T47D (cell line): Measurements from ENCODE around the gene DAND5.

Experiments used
- DNase-seq, 2 experiments: peaks; one replicate each; pipeline versions ENCODE4 v3.0.0 to v3.0.0-alpha.2; 2011 to 2012; ENCODE audit warnings: low read depth in 1 of 2, low spot score in 1 of 2
- JUND ChIP-seq: IDR thresholded peaks from 2 replicates; pipeline ENCODE4 v1.6.1; 2012; ENCODE audit warnings: low read depth
- in situ Hi-C: cut with HindIII; loops from 2 replicates; pipeline ENCODE4 v1.10.0; 2016; ENCODE audit warnings: low sequenced_read_pairs, low pct_unique_long_range_greater_than_20kb

The DAND5 gene

GRCh38 chr19:13014101-13014920 is 44.9 kb downstream of the DAND5 start:
- no peak for DNase-seq
- in situ Hi-C loops = no loop called here
- TF ChIP-seq JUND = no peak

- no peak for TF ChIP-seq JUND
Measured at GRCh38 chr19:13014921-13015280, 45.5 kb downstream of the DAND5 start.

GRCh38 chr19:13015361-13016223 is 46.2 kb downstream of the DAND5 start:
- TF ChIP-seq JUND = no peak
- in situ Hi-C loops = no loop called here
- DNase-seq = no peak

More at GRCh38 chr19:13014921-13015280, 45.5 kb downstream of the DAND5 start:
- DNase-seq = no peak
- in situ Hi-C loops = no loop called here

- in situ Hi-C loops = no loop called here
- TF ChIP-seq JUND = no peak
- no peak for DNase-seq
Measured at GRCh38 chr19:13016245-13016627, 46.9 kb downstream of the DAND5 start.

GRCh38 chr19:13016628-13017305 is 47.4 kb downstream of the DAND5 start:
- no peak for TF ChIP-seq JUND
- DNase-seq = no peak
- in situ Hi-C loops = no loop called here

- no peak for TF ChIP-seq JUND
- DNase-seq = no peak
- in situ Hi-C loops = no loop called here
Measured at GRCh38 chr19:13017306-13018034, 48.1 kb downstream of the DAND5 start.

- DNase-seq = peak in 1 of 2 experiments; percentile 34
- no peak for TF ChIP-seq JUND
- in situ Hi-C loops = no loop called here
Measured at GRCh38 chr19:13018035-13018914, 48.9 kb downstream of the DAND5 start.

GRCh38 chr19:13019332-13019731 is 50.0 kb downstream of the DAND5 start:
- DNase-seq = no peak
- TF ChIP-seq JUND = no peak
- in situ Hi-C loops = no loop called here

GRCh38 chr19:13020002-13020414 is 50.6 kb downstream of the DAND5 start:
- no peak for TF ChIP-seq JUND

GRCh38 chr19:13022111-13022858 is 52.9 kb downstream of the DAND5 start:
- in situ Hi-C loops = no loop called here
- no peak for DNase-seq

More at GRCh38 chr19:13020002-13020414, 50.6 kb downstream of the DAND5 start:
- in situ Hi-C loops = no loop called here
- DNase-seq = no peak

More at GRCh38 chr19:13022111-13022858, 52.9 kb downstream of the DAND5 start:
- TF ChIP-seq JUND = no peak
